Fibroblast of the aortic adventitia (primary cell): ENCODE measurements around the gene MAML3. TPM values are rescaled to one million over a fixed set of nuclear protein-coding genes. Genes with fewer than 3 reads are reported as not detected.

Experiments
- DNase-seq: peaks from one replicate; pipeline ENCODE4 v3.0.0-alpha.2; 2010; ENCODE audit warnings: low read depth
- H3K4me3 ChIP-seq: 2 replicates; pipeline ENCODE4 v1.5.1; 2011; ENCODE audit warnings: low read depth, mild to moderate bottlenecking, control low read depth, low read length, moderate library complexity
- total RNA-seq: library from RNA; depleted of rRNA; stranded (reverse); fragments of >200 nt; gene quantifications from 2 replicates; pipeline ENCODE4 v1.2.3, GENCODE V29; 2012; ENCODE audit warnings: low replicate concordance
- TF ChIP-seq, protein P1 (sequence below): IDR thresholded peaks from 2 replicates; pipeline ENCODE4 v1.5.1; 2011; ENCODE audit warnings: mild to moderate bottlenecking, low read length, control low read depth, inconsistent platforms; ENCODE audit not compliant: insufficient read depth

The MAML3 gene
- total RNA-seq, 1 donor: 4.6 TPM

DNA sequence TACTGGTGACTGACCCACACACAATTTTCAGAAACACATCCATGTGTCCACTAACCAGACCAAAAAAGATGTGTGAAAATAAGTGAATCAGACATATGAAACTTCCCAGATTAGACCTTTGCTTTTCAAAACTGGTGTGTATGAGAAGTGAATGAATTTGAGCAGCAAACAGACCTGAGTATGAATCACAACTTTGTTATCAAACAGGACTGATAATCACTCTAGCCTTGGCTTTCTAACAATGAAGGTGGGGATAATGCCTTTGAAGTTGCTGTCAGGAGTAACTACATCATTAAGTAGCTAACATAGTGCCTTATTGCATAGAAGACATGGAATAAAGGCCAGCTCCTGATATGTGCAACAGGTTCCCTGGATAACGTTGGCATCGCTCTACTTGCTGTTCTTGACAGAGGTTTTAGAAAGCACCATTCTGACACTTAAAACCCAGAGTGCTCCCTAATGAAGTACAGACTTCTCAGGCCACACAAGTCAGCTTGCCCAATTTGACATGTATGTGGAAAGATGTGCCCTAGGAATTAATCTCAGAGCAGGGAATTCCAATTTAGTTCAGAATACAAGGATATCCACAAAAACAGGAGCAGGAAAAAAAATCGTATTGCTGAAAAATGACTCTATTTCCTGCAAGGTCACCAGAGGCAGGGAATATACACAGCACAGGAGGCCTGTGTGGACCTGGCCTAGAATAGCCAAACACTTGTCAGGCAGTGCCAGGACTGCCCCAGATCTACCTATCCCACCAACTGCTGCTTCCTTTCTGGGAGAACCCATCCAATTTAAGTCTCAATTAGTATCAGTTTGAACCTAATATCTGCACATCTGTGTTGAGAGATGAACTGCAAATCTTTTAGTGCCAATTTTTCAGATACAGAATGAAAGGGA is 87.7 kb downstream of the MAML3 start:
- no peak for DNase-seq
- TF ChIP-seq, protein P1, sequence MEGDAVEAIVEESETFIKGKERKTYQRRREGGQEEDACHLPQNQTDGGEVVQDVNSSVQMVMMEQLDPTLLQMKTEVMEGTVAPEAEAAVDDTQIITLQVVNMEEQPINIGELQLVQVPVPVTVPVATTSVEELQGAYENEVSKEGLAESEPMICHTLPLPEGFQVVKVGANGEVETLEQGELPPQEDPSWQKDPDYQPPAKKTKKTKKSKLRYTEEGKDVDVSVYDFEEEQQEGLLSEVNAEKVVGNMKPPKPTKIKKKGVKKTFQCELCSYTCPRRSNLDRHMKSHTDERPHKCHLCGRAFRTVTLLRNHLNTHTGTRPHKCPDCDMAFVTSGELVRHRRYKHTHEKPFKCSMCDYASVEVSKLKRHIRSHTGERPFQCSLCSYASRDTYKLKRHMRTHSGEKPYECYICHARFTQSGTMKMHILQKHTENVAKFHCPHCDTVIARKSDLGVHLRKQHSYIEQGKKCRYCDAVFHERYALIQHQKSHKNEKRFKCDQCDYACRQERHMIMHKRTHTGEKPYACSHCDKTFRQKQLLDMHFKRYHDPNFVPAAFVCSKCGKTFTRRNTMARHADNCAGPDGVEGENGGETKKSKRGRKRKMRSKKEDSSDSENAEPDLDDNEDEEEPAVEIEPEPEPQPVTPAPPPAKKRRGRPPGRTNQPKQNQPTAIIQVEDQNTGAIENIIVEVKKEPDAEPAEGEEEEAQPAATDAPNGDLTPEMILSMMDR: no peak
- no peak overlapping the region for H3K4me3 ChIP-seq

DNA sequence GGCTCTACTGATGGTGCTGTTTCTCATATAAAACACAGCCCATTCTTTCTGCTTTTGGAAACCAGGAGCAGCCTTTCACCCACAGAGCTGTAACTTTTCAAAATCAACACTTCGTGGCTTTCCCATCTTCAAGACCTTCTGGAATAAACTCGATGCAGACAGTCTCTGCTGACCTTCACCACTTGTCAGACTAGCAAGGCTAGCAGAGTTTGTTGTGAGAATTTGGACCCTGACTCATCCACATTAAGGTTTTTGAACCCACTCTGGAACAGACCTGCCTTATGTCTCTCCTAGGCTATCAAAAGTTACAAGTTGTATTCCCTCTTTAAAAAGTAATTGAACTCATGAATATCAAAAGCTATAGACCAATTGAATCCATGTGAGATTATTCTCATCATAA is 88.6 kb downstream of the MAML3 start:
- no peak for DNase-seq
- TF ChIP-seq, protein P1: no peak

DNA sequence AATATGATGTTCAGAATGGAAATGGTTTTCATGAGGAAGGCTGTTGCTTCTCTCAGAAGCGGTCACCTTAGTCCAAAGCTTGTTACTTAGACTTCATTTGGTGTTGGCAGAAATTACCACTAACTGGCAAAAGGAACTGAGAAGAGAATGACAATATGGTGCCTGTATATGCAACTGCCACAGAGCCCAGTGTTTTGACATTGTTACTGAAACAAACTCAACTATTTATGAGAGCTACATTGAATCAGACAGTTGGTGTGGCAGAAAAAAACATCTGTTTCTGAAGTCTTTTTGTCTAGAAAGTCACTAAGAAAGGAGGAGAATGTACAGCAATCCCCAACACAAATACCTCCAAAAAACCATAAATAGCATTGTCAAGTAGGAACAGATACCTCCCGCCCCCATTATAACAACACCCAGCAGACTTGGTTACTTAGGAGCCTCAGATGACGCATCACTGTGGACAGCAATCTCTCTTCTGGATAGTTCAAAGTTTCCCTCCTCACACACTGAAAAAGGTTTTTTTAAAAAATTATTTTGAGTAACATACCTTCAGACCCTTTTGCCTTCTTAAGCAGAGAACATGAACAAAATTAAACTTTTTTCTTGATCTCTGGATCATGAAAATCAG is 92.2 kb downstream of the MAML3 start:
- TF ChIP-seq, protein P1: no peak
- DNase-seq: no peak
- no peak overlapping the region for H3K4me3 ChIP-seq

More for the DNA sequence above, 88.6 kb downstream of the MAML3 start:
- no peak overlapping the region for H3K4me3 ChIP-seq

DNA sequence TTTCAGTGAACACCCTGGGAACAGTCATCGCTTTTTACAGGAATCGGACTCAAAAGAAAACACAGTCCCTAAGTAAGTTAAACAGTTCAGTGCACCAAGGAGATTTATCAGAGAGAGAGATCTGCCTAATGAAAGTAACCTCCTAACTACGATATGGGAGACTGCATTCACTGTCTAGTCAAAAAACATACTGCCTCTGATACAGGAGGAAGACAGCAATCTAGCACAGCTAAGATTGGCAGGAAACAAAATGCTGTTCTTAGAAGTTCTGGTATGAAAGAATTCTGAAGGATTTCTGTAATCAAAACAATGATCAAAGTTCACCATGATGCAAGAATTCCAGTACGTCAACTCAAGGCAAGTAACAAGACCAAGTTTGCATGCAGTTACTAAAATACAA is 92.8 kb downstream of the MAML3 start:
- DNase-seq: no peak
- H3K4me3 ChIP-seq: no peak overlapping the region
- TF ChIP-seq, protein P1: no peak

DNA sequence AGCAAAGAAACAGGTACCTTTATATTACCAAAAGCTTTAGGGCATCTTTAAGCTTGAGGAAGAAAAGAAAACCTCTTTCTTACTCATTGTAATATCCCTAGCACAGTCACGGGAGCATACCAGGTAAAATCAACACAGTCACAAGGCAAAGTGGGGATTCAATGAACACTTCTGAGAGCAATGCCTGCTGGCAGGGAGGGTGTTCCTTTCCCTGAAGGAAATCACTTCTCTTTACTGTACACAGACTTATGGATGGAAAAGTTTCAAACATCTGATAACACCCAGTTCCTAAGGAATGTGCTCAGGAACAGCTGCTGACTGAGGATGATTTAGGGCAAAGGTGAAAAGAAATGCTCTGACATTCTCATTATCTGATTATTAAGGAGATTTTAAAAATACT is 94.8 kb downstream of the MAML3 start:
- no peak for DNase-seq
- TF ChIP-seq, protein P1: no peak
- no peak overlapping the region for H3K4me3 ChIP-seq

DNA sequence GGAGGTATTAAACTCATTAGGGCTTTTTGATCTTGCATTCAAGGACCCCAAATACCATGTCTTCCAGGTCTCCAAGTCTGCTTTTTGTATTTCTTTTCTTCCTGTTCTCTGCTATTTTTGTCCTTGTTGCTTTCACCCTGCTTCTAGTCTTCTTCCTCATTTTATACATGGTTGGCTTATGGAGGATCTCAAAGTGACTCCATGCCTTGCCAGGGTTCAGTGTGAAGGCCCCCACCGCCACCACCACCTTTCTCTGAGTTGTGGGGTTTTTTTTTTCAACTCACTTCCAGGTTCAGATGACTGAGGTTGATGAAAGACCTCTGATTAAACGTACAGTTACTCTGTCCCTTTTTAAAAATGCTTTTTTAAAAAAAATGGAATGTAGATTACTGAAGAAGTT is 96.3 kb downstream of the MAML3 start:
- no peak for DNase-seq
- TF ChIP-seq, protein P1: no peak
- no peak overlapping the region for H3K4me3 ChIP-seq
